ENCODE data around the gene BANF2. TPM values are rescaled to one million over a fixed set of nuclear protein-coding genes. Genes with fewer than 3 reads are reported as not detected.

BANF2 gene
- total and polyA plus RNA-seq, 2 of the 13 experiments (the other 11 are each of a cell fraction or from before 2014, with no cell fraction given), result 0.35 TPM; not detected in 1

DNA sequence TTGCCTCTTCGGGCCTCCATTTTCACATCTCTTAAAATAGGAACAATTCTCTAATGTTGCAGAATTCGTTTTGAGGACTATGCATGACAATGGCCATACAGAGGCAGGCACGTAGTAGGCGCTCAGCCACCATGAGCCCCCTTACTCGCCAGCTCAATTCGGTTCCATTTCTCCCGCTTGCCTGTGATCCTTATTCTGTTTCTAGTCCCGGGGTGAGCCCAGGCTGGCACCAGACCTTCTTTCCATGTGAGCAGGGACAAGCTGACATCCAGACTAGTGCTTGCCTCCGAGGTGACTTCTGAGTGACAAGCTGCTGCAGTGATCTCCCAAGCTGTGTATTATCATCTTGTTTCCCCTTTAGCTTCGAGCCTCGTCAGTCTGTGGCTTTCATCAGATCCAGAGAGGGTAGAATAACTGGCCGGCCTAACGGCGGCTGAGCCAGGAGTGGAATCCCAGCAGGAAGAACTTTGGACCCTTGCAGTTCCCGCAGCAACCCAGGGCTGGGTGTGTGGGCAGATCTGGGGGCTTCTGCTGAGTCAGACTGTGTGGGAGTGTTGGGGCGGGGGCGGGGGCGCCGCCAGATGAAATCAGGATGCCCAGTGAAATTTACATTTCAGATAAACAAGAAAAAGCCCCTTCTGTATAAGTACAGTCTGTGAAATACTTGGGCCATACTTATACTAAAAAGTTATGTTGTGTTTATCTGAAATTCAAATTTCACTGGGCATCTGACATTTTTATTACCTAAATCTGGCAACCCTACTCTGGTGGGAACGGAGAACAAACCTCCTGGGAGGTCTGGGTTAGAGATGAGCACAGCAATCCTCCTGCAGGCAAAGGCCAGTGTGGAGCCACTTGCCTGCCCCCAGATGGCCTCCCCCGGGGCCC lies 10.9 kb downstream of the BANF2 start (continued):
- TF ChIP-seq DRAP1 (CRISPR knock-in tag; IDR thresholded peaks at IDR 0.05), result peak; percentile 58
- TF ChIP-seq, protein P1, sequence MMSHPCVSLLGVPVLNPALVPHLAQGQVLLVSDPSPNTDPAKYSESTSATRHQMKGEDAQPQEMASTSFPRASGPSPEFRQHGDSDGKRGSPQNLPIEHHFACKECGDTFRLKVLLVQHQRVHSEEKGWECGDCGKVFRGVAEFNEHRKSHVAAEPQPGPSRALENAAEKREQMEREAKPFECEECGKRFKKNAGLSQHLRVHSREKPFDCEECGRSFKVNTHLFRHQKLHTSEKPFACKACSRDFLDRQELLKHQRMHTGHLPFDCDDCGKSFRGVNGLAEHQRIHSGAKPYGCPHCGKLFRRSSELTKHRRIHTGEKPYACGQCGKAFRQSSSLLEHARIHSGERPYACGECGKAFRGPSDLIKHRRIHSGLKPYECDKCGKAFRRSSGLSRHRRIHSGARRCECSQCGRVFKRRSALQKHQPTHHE (CRISPR knock-in tag; IDR thresholded peaks at IDR 0.05; ENCODE audit: borderline replicate concordance), result peak; percentile 62; the same call in 1 of the 2 replicates
- peak in 1 of 2 experiments; percentile 47; a peak in 1 of 4 replicates for TF ChIP-seq KLF16 (CRISPR knock-in tag; IDR thresholded peaks at IDR 0.05)
- peak; percentile 67; the same call in 1 of the 2 replicates for TF ChIP-seq FOXA3 (CRISPR knock-in tag; IDR thresholded peaks at IDR 0.05)
- no peak for TF ChIP-seq MBD4 (IDR thresholded peaks at IDR 0.05; ENCODE audit: borderline replicate concordance, low read length)
- TF ChIP-seq ZNF24 (IDR thresholded peaks at IDR 0.05), result no peak
- no peak for TF ChIP-seq CHD2 (IDR thresholded peaks at IDR 0.05; ENCODE audit: low read depth, low read length)
- no peak for TF ChIP-seq HDAC6 (IDR thresholded peaks at IDR 0.05; ENCODE audit: low read depth, low read length)
- TF ChIP-seq, protein P2, sequence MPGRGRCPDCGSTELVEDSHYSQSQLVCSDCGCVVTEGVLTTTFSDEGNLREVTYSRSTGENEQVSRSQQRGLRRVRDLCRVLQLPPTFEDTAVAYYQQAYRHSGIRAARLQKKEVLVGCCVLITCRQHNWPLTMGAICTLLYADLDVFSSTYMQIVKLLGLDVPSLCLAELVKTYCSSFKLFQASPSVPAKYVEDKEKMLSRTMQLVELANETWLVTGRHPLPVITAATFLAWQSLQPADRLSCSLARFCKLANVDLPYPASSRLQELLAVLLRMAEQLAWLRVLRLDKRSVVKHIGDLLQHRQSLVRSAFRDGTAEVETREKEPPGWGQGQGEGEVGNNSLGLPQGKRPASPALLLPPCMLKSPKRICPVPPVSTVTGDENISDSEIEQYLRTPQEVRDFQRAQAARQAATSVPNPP (CRISPR knock-in tag; IDR thresholded peaks at IDR 0.05), result no peak
- no peak for TF ChIP-seq PAF1 (CRISPR knock-in tag; IDR thresholded peaks at IDR 0.05)
- TF ChIP-seq ZNF142 (CRISPR knock-in tag; IDR thresholded peaks at IDR 0.05), result 0 out of 2 replicates have a peak, but pooled peaks have one; percentile 40
- peak; percentile 67; the same call in 1 of the 2 replicates for TF ChIP-seq ZNF605 (CRISPR knock-in tag; IDR thresholded peaks at IDR 0.05)
- TF ChIP-seq ZNF839 (CRISPR knock-in tag; IDR thresholded peaks at IDR 0.05; ENCODE audit: borderline replicate concordance), result no peak; the same call in 1 of the 2 replicates
- TF ChIP-seq ZNF766 (CRISPR knock-in tag; IDR thresholded peaks at IDR 0.05; ENCODE audit: borderline replicate concordance), result peak; percentile 83; the same call in 1 of the 2 replicates
- TF ChIP-seq ZNF569 (CRISPR knock-in tag; IDR thresholded peaks at IDR 0.05; ENCODE audit: borderline replicate concordance), result no peak
- no peak for TF ChIP-seq ZNF34 (CRISPR knock-in tag; IDR thresholded peaks at IDR 0.05; ENCODE audit: borderline replicate concordance)
- no peak for TF ChIP-seq REL (CRISPR knock-in tag; conservative IDR thresholded peaks at IDR 0.05)
- TF ChIP-seq HNRNPUL1 (IDR thresholded peaks at IDR 0.05; ENCODE audit: low read depth, low read length), result no peak
- TF ChIP-seq ZNF790 (CRISPR knock-in tag; IDR thresholded peaks at IDR 0.05; ENCODE audit: borderline replicate concordance), result no peak
- TF ChIP-seq MAFK (conservative IDR thresholded peaks at IDR 0.05 in 1 of 2, IDR thresholded peaks at IDR 0.05 in 1 of 2; ENCODE audit: low read length in 2 of 2), result peak; percentile 89 to 94

Measured in HepG2 (cell line).